ENCODE measurements around the gene QSOX2.

QSOX2 gene

GRCh38 chr9:136170006-136170901, 75.4 kb downstream of the QSOX2 start:
- H3K4me3 ChIP-seq (ENCODE audit: low read depth, low read length) = no peak overlapping the region
- CTCF ChIA-PET = interaction anchor here (0.6 to 4.6 kb wide), 18 partner anchors 10 to 116 kb away, joined by 3 to 36 read pairs (median 4); no protein-coding TSS in a partner anchor
- POLR2A ChIA-PET = no interaction called here
- no peak for DNase-seq (ENCODE audit: low read depth, low spot score)
- TF ChIP-seq, protein P1, sequence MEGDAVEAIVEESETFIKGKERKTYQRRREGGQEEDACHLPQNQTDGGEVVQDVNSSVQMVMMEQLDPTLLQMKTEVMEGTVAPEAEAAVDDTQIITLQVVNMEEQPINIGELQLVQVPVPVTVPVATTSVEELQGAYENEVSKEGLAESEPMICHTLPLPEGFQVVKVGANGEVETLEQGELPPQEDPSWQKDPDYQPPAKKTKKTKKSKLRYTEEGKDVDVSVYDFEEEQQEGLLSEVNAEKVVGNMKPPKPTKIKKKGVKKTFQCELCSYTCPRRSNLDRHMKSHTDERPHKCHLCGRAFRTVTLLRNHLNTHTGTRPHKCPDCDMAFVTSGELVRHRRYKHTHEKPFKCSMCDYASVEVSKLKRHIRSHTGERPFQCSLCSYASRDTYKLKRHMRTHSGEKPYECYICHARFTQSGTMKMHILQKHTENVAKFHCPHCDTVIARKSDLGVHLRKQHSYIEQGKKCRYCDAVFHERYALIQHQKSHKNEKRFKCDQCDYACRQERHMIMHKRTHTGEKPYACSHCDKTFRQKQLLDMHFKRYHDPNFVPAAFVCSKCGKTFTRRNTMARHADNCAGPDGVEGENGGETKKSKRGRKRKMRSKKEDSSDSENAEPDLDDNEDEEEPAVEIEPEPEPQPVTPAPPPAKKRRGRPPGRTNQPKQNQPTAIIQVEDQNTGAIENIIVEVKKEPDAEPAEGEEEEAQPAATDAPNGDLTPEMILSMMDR (IDR thresholded peaks at IDR 0.05; ENCODE audit: insufficient read depth, low read length, missing control alignments) = peak; percentile 76

DNA sequence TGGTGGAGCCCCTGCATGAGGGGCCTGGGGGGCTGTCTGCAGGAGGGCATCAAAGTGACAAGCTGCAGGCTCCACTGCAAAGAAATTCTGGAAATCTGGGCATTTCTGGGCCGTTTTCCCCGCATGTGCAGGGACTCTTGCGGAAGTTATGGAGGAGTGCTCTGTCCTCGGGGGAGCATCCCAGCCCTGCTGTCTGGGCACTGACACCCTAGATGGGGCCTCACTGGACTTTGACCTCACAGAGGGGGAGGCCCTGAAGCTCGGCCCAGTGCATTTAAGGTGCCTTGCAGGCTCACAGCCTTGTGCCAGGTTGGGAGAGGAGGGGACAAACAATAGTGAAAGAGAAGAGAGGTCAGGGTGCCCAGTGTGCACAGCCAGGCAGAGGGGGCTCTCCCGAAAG, 76.1 kb downstream of the QSOX2 start:
- TF ChIP-seq, protein P1 (IDR thresholded peaks at IDR 0.05; ENCODE audit: insufficient read depth, low read length, missing control alignments) = no peak
- no peak for DNase-seq (ENCODE audit: low read depth, low spot score)
- H3K4me3 ChIP-seq (ENCODE audit: low read depth, low read length) = no peak overlapping the region
- POLR2A ChIA-PET = no interaction called here
- CTCF ChIA-PET = interaction anchor here (0.9 to 4.6 kb wide), 13 partner anchors 9 to 117 kb away, joined by 3 to 36 read pairs (median 4); no protein-coding TSS in a partner anchor

GRCh38 chr9:136163248-136163850, 82.3 kb downstream of the QSOX2 start:
- no peak for DNase-seq (ENCODE audit: low read depth, low spot score)
- H3K4me3 ChIP-seq (ENCODE audit: low read depth, low read length) = no peak overlapping the region
- CTCF ChIA-PET = interaction anchor here (2.1 kb wide), 1 partner anchor 121 kb away, joined by 7 read pairs; no protein-coding TSS in a partner anchor
- POLR2A ChIA-PET = no interaction called here
- TF ChIP-seq, protein P1 (IDR thresholded peaks at IDR 0.05; ENCODE audit: insufficient read depth, low read length, missing control alignments) = no peak

DNA sequence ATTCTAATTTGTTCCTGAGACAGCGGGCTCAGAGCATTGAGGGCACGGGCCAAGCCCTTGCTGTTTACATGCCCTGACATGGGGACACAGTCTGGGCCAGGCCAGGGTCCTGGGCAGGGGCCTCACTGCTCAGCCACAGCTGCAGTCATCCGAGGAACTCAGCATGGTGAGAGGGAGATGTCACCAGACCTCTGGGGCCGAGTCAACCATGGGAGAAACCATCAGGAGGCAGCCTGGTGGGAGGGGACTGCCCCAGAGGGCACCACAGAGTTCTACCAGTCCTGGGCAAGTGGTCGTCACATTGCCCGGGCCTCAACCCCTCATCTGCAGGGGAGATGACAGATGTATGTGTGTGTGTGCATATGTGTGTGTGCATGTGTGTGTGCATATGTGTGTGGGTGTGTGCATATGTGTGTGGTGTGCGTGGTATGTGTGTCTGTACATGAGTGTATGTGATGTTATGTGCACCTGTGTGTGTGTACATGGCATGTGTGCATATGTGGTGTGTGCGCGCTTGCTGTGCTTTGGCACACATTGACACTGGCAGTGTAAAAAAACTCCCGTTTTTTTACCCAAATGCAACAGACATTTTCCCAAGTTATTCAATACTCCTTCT, 84.5 kb downstream of the QSOX2 start:
- no peak overlapping the region for H3K4me3 ChIP-seq (ENCODE audit: low read depth, low read length)
- DNase-seq (ENCODE audit: low read depth, low spot score) = no peak
- POLR2A ChIA-PET = no interaction called here
- CTCF ChIA-PET = interaction anchor here (3.3 kb wide), 1 partner anchor 9 kb away, joined by 24 read pairs; no protein-coding TSS in a partner anchor
- TF ChIP-seq, protein P1 (IDR thresholded peaks at IDR 0.05; ENCODE audit: insufficient read depth, low read length, missing control alignments) = no peak

- DNase-seq (ENCODE audit: low read depth, low spot score) = no peak
- CTCF ChIA-PET = interaction anchor here (3.3 kb wide), 1 partner anchor 9 kb away, joined by 24 read pairs; no protein-coding TSS in a partner anchor
- TF ChIP-seq, protein P1 (IDR thresholded peaks at IDR 0.05; ENCODE audit: insufficient read depth, low read length, missing control alignments) = no peak
- H3K4me3 ChIP-seq (ENCODE audit: low read depth, low read length) = no peak overlapping the region
- POLR2A ChIA-PET = no interaction called here
These were observed 85.2 kb downstream of the QSOX2 start for GRCh38 chr9:136160381-136160841.

Data from AG04449 (cell line).